Breast epithelium (tissue), 4 donors: Measurements from ENCODE around the gene CADPS2. TPM values are rescaled to one million over a fixed set of nuclear protein-coding genes. Genes with fewer than 3 reads are reported as not detected.

Experiments
- DNase-seq, 2 donors: peaks; one replicate each; pipeline ENCODE4 v3.0.0-alpha.2; 2019; ENCODE audit warnings: low spot score in 2 of 2
- H3K27ac ChIP-seq, 2 donors: fragments of 200-600 bp; sonication (generic) in 1 of 2; one replicate each; pipeline ENCODE4 v1.5.1; 2016 to 2019; ENCODE audit warnings: mild to moderate bottlenecking in 1 of 2
- H3K27me3 ChIP-seq, 2 donors: fragments of 200-600 bp; sonication (generic) in 1 of 2; one replicate each; pipeline versions ENCODE4 v1.5.1 to v1.6.0; 2017 to 2019; ENCODE audit warnings: control low read depth in 1 of 2, mild to moderate bottlenecking in 1 of 2
- H3K36me3 ChIP-seq: fragments of 200-600 bp; one replicate; pipeline ENCODE4 v1.5.1; 2019
- H3K4me1 ChIP-seq, 2 donors: fragments of 200-600 bp; sonication (generic); one replicate each; pipeline ENCODE4 v1.5.1; 2016 to 2019; ENCODE audit warnings: control low read depth in 1 of 2
- H3K4me3 ChIP-seq, 3 donors: fragments of 200-600 bp; sonication (generic); 1 replicate in 2 of 3; 2 replicates in 1 of 3; pipeline ENCODE4 v1.5.1; 2016 to 2019; ENCODE audit warnings: mild to moderate bottlenecking in 3 of 3, moderate library complexity in 2 of 3
- H3K9me3 ChIP-seq, 2 donors: fragments of 200-600 bp; sonication (generic) in 1 of 2; one replicate each; pipeline ENCODE4 v1.5.1; 2016 to 2019; ENCODE audit warnings: control low read depth in 1 of 2
- POLR2A ChIP-seq: fragments of 450-650 bp; IDR thresholded peaks from one replicate; pipeline ENCODE4 v1.6.1; 2016; ENCODE audit warnings: antibody characterized with exemption, mild to moderate bottlenecking, moderate library complexity
- POLR2AphosphoS5 ChIP-seq, 3 donors: sonication (generic); formaldehyde crosslinking; IDR thresholded peaks; one replicate each; pipeline ENCODE4 v1.6.1; 2017; ENCODE audit warnings: antibody characterized with exemption in 3 of 3
- intact Hi-C: fragments of 100-400 bp; cut with DNase I; formaldehyde crosslinking; loops from one replicate; pipeline ENCODE4 v1.15.1; 2023; ENCODE audit warnings: low total_unique reads
- total RNA-seq, 3 donors: library from RNA; depleted of rRNA; stranded (reverse); fragments of >200 nt; gene quantifications; one replicate each; pipeline ENCODE4 v1.1.0, GENCODE V29; 2016
- TF ChIP-seq, protein P1 (sequence below), 3 donors: fragments of 450-650 bp; IDR thresholded peaks; one replicate each; pipeline ENCODE4 v1.5.1; 2016 to 2017; ENCODE audit warnings: antibody characterized with exemption in 3 of 3, mild to moderate bottlenecking in 3 of 3, moderate library complexity in 3 of 3

The CADPS2 gene
- total RNA-seq, 3 donors from 2014 or later = 12.3 to 67.5 (median 66.5) TPM

- DNase-seq = no peak
- no peak overlapping the region for H3K4me3 ChIP-seq
- H3K4me1 ChIP-seq = no peaks in the 10 kb centered on the region
- no peak for TF ChIP-seq POLR2A
- TF ChIP-seq, protein P1, sequence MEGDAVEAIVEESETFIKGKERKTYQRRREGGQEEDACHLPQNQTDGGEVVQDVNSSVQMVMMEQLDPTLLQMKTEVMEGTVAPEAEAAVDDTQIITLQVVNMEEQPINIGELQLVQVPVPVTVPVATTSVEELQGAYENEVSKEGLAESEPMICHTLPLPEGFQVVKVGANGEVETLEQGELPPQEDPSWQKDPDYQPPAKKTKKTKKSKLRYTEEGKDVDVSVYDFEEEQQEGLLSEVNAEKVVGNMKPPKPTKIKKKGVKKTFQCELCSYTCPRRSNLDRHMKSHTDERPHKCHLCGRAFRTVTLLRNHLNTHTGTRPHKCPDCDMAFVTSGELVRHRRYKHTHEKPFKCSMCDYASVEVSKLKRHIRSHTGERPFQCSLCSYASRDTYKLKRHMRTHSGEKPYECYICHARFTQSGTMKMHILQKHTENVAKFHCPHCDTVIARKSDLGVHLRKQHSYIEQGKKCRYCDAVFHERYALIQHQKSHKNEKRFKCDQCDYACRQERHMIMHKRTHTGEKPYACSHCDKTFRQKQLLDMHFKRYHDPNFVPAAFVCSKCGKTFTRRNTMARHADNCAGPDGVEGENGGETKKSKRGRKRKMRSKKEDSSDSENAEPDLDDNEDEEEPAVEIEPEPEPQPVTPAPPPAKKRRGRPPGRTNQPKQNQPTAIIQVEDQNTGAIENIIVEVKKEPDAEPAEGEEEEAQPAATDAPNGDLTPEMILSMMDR (IDR thresholded peaks at IDR 0.05) = no peak
- TF ChIP-seq POLR2AphosphoS5 (IDR thresholded peaks at IDR 0.05) = no peak
- no peaks in the 10 kb centered on the region for H3K9me3 ChIP-seq
- intact Hi-C loops = no loop called here
- no peaks in the 10 kb centered on the region for H3K27me3 ChIP-seq
- no peaks in the 10 kb centered on the region for H3K36me3 ChIP-seq
- H3K27ac ChIP-seq = no peak overlapping the region
Measured at GRCh38 chr7:122616951-122617350, 269.3 kb downstream of the CADPS2 start.

GRCh38 chr7:122605929-122606328 is 280.3 kb downstream of the CADPS2 start:
- TF ChIP-seq POLR2A (no peak), POLR2AphosphoS5 (IDR thresholded peaks at IDR 0.05) (no peak)
- TF ChIP-seq, protein P1 (IDR thresholded peaks at IDR 0.05) = no peak
- Histone ChIP-seq H3K27ac (no peak overlapping the region), H3K4me1 (no peaks in the 10 kb centered on the region), H3K27me3 (no peaks in the 10 kb centered on the region), H3K4me3 (no peak overlapping the region), H3K36me3 (no peaks in the 10 kb centered on the region), H3K9me3 (peaks cover 0 to 5% of the 10 kb centered on the region in 2 donors)
- intact Hi-C loops = no loop called here
- no peak for DNase-seq

DNA sequence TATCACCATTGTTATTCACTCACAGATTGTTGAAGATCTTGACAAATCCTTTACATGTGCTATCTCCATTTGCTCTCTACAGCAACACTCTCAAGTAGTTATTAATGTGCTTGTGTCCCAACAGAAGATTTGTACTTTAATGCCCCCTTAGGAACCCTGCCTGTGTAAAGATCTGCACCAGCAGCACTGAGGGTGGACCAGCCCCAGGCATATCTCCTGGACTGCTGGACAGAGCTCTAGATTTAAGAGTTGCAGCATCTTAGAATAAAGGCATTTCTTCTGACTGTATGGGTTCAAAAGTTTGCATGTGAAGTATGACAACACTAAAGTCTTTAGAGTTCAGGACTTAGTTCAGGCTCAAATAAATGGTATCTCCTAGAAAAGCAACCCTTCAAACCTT is 282.0 kb downstream of the CADPS2 start:
- TF ChIP-seq POLR2A (no peak), POLR2AphosphoS5 (IDR thresholded peaks at IDR 0.05) (no peak)
- TF ChIP-seq, protein P1 (IDR thresholded peaks at IDR 0.05) = no peak
- no peak for DNase-seq
- H3K4me3 ChIP-seq = no peak overlapping the region
- no peaks in the 10 kb centered on the region for H3K9me3 ChIP-seq
- no peaks in the 10 kb centered on the region for H3K4me1 ChIP-seq
- intact Hi-C loops = no loop called here
- no peak overlapping the region for H3K27ac ChIP-seq
- H3K36me3 ChIP-seq = no peaks in the 10 kb centered on the region
- no peaks in the 10 kb centered on the region for H3K27me3 ChIP-seq

GRCh38 chr7:122602800-122603199 is 283.5 kb downstream of the CADPS2 start:
- Histone ChIP-seq H3K27me3 (no peaks in the 10 kb centered on the region), H3K36me3 (no peaks in the 10 kb centered on the region), H3K4me1 (no peaks in the 10 kb centered on the region), H3K27ac (no peak overlapping the region), H3K4me3 (no peak overlapping the region), H3K9me3 (no peaks in the 10 kb centered on the region)
- intact Hi-C loops = no loop called here
- TF ChIP-seq, protein P1 (IDR thresholded peaks at IDR 0.05) = no peak
- TF ChIP-seq POLR2AphosphoS5 (IDR thresholded peaks at IDR 0.05) (no peak), POLR2A (no peak)
- DNase-seq = no peak

DNA sequence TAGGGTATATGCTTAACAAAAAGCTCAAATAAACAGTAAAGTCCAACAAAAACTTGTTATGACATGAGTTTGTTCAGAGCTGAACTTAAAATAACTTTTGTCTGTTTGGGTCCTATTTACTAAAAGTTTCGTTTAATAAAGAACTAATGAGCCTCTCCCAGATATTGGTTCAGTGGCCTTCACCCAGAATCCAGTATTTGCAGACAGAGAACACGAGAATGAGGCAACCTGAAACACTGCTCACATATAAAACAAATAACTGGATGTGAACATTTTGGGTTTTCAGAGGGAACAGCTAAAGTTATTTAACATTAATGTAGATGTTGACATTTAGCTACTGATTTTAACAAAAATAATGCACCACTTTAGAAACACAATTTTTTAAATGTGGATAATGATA is 285.6 kb downstream of the CADPS2 start:
- no peaks in the 10 kb centered on the region for H3K9me3 ChIP-seq
- DNase-seq = no peak
- no peaks in the 10 kb centered on the region for H3K27me3 ChIP-seq
- TF ChIP-seq, protein P1 (IDR thresholded peaks at IDR 0.05) = no peak
- TF ChIP-seq POLR2A (no peak), POLR2AphosphoS5 (IDR thresholded peaks at IDR 0.05) (no peak)
- H3K36me3 ChIP-seq = no peaks in the 10 kb centered on the region
- H3K27ac ChIP-seq = no peak overlapping the region
- intact Hi-C loops = no loop called here
- no peak overlapping the region for H3K4me3 ChIP-seq
- H3K4me1 ChIP-seq = no peaks in the 10 kb centered on the region
